CD4-positive, alpha-beta T cell treated with Interleukin-12 subunit alpha and Interleukin-12 subunit beta, for 1 hour (primary cell): ENCODE measurements around the gene OR1J1.

Experiments used
- DNase-seq: peaks from one replicate; pipeline ENCODE4 v3.0.0-alpha.2; 2020

The OR1J1 gene

GRCh38 chr9:122477826-122478225 is at the start of gene OR1J1:
Gene OR1J1, minus strand, starts transcription at chr9:122477926. Its CDS starts 0 bp downstream, at chr9:122477926.
- DNase-seq: no peak

- no peak for DNase-seq
Measured at GRCh38 chr9:122527193-122527592, 49.5 kb upstream of the OR1J1 start, which contains the start of gene OR1N1. Gene OR1N1, minus strand, starts transcription at chr9:122527293. Its CDS starts 0 bp downstream, at chr9:122527293.

- DNase-seq: no peak
Measured at GRCh38 chr9:122526602-122527001, 48.9 kb upstream of the OR1J1 start.

- no peak for DNase-seq
Measured at GRCh38 chr9:122519376-122519775, 41.6 kb upstream of the OR1J1 start.

- DNase-seq: no peak
Measured at GRCh38 chr9:122518841-122519240, 41.1 kb upstream of the OR1J1 start, which contains the start of gene OR1J4. Gene OR1J4, plus strand, starts transcription at chr9:122519141. Its CDS starts 0 bp downstream, at chr9:122519141.

- DNase-seq: no peak
Measured at GRCh38 chr9:122518226-122518625, 40.5 kb upstream of the OR1J1 start.

- DNase-seq: no peak
Measured at GRCh38 chr9:122510502-122510901, 32.8 kb upstream of the OR1J1 start, which contains the start of gene OR1J2. Gene OR1J2, plus strand, starts transcription at chr9:122510802. Its CDS starts 0 bp downstream, at chr9:122510802.

- DNase-seq: no peak
Measured at GRCh38 chr9:122506964-122507363, 29.2 kb upstream of the OR1J1 start.

- peak; percentile 24 for DNase-seq
Measured at GRCh38 chr9:122498883-122499288, 21.2 kb upstream of the OR1J1 start.

- DNase-seq: no peak
Measured at GRCh38 chr9:122479062-122479461, 1.3 kb upstream of the OR1J1 start.

- DNase-seq: no peak
Measured at GRCh38 chr9:122477346-122477745, 380 bp downstream of the OR1J1 start.

- DNase-seq: no peak
Measured at GRCh38 chr9:122475717-122476116, 2.0 kb downstream of the OR1J1 start.

- no peak for DNase-seq
Measured at GRCh38 chr9:122474561-122474960, 3.2 kb downstream of the OR1J1 start.

GRCh38 chr9:122468735-122469134 is 9.0 kb downstream of the OR1J1 start:
- DNase-seq: no peak

- DNase-seq: no peak
Measured at GRCh38 chr9:122466456-122466855, 11.3 kb downstream of the OR1J1 start.

- peak; percentile 72 for DNase-seq
Measured at GRCh38 chr9:122464633-122465567, 12.8 kb downstream of the OR1J1 start.

- peak; percentile 13 for DNase-seq
Measured at GRCh38 chr9:122463828-122464632, 13.7 kb downstream of the OR1J1 start.

GRCh38 chr9:122457787-122458186 is 19.9 kb downstream of the OR1J1 start:
- DNase-seq: no peak

- DNase-seq: no peak
Measured at GRCh38 chr9:122456123-122456522, 21.6 kb downstream of the OR1J1 start.

GRCh38 chr9:122453677-122454135 is 24.0 kb downstream of the OR1J1 start:
- DNase-seq: no peak

GRCh38 chr9:122446819-122447484 is 30.8 kb downstream of the OR1J1 start:
- DNase-seq: no peak

- no peak for DNase-seq
Measured at GRCh38 chr9:122445155-122445749, 32.5 kb downstream of the OR1J1 start.
